Neuronal stem cell (in vitro differentiated cells): Measurements from ENCODE around the gene VPS4B.

ENCODE experiments used
- DNase-seq: peaks from one replicate; pipeline ENCODE4 v3.0.0-alpha.2; 2013; ENCODE audit warnings: low spot score
- H2AFZ ChIP-seq: one replicate; pipeline ENCODE4 v1.6.1; 2013; ENCODE audit warnings: mild to moderate bottlenecking, low read length, inconsistent platforms
- H2AK5ac ChIP-seq: 2 replicates; pipeline ENCODE4 v1.6.1; 2013; ENCODE audit warnings: low read depth, mild to moderate bottlenecking, inconsistent platforms, low read length, moderate library complexity, mixed read lengths
- H2BK120ac ChIP-seq: 2 replicates; pipeline ENCODE4 v1.6.1; 2013; ENCODE audit warnings: low read depth, mild to moderate bottlenecking, inconsistent platforms, low read length, moderate library complexity, mixed read lengths
- H2BK12ac ChIP-seq: one replicate; pipeline ENCODE4 v1.6.1; 2013; ENCODE audit warnings: low read length, inconsistent platforms
- H2BK15ac ChIP-seq: 2 replicates; pipeline ENCODE4 v1.6.1; 2013; ENCODE audit warnings: mild to moderate bottlenecking, low read length, inconsistent platforms, mixed read lengths
- H2BK5ac ChIP-seq: one replicate; pipeline ENCODE4 v1.6.1; 2013; ENCODE audit warnings: inconsistent platforms, mild to moderate bottlenecking, low read length, moderate library complexity
- H3K14ac ChIP-seq: one replicate; pipeline ENCODE4 v1.6.1; 2013; ENCODE audit warnings: low read length, inconsistent platforms
- H3K18ac ChIP-seq: 2 replicates; pipeline ENCODE4 v1.6.1; 2013; ENCODE audit warnings: low read length, inconsistent platforms
- H3K23ac ChIP-seq: 2 replicates; pipeline ENCODE4 v1.6.1; 2013; ENCODE audit warnings: low read depth, mild to moderate bottlenecking, mixed read lengths, low read length, inconsistent platforms; ENCODE audit not compliant: poor library complexity
- H3K27ac ChIP-seq: replicated peaks from 3 replicates; pipeline ENCODE4 v1.5.1; 2013; ENCODE audit warnings: low read length, inconsistent platforms
- H3K27me3 ChIP-seq, 3 experiments: 2 replicates each; pipeline ENCODE4 v1.6.1; 2013; ENCODE audit warnings: low read length in 3 of 3, mild to moderate bottlenecking in 2 of 3, inconsistent platforms in 1 of 3, low read depth in 1 of 3, mixed read lengths in 1 of 3, moderate library complexity in 1 of 3; ENCODE audit not compliant: control insufficient read depth in 3 of 3, insufficient read depth in 3 of 3
- H3K36me3 ChIP-seq, 2 donors: replicated peaks in 1 of 2; 2 replicates each; pipeline ENCODE4 v1.6.1; 2013; ENCODE audit warnings: low read length in 2 of 2; ENCODE audit not compliant: control insufficient read depth in 2 of 2, insufficient read depth in 2 of 2
- H3K4ac ChIP-seq: 2 replicates; pipeline ENCODE4 v1.6.1; 2013; ENCODE audit warnings: inconsistent platforms, mild to moderate bottlenecking, low read length, moderate library complexity
- H3K4me1 ChIP-seq, 2 donors: 1 replicate in 1 of 2; 2 replicates in 1 of 2; pipeline ENCODE4 v1.6.1; 2013; ENCODE audit warnings: low read length in 2 of 2, low read depth in 1 of 2; ENCODE audit not compliant: control insufficient read depth in 2 of 2, insufficient read depth in 1 of 2
- H3K4me2 ChIP-seq: one replicate; pipeline ENCODE4 v1.6.1; 2013; ENCODE audit warnings: mild to moderate bottlenecking, low read length, inconsistent platforms; ENCODE audit not compliant: insufficient read depth, poor library complexity, severe bottlenecking
- H3K4me3 ChIP-seq, 2 donors: 2 replicates each; pipeline ENCODE4 v1.5.1; 2013; ENCODE audit warnings: low read length in 2 of 2, mild to moderate bottlenecking in 2 of 2, inconsistent platforms in 1 of 2, moderate library complexity in 1 of 2
- H3K79me1 ChIP-seq: one replicate; pipeline ENCODE4 v1.6.1; 2013; ENCODE audit warnings: low read depth, mild to moderate bottlenecking, inconsistent platforms, low read length, moderate library complexity
- H3K9ac ChIP-seq: one replicate; pipeline ENCODE4 v1.6.1; 2013; ENCODE audit warnings: mild to moderate bottlenecking, low read depth, low read length, inconsistent platforms; ENCODE audit not compliant: poor library complexity
- H3K9me3 ChIP-seq, 2 donors: replicated peaks in 1 of 2; 2 replicates each; pipeline versions ENCODE3 to v1.6.1; 2013; ENCODE audit warnings: low read length in 2 of 2, mild to moderate bottlenecking in 2 of 2, inconsistent platforms in 1 of 2, low read depth in 1 of 2, mixed read lengths in 1 of 2, moderate library complexity in 1 of 2; ENCODE audit not compliant: control insufficient read depth in 2 of 2, insufficient read depth in 1 of 2
- H4K8ac ChIP-seq: one replicate; pipeline ENCODE4 v1.6.1; 2013; ENCODE audit warnings: low read depth, mild to moderate bottlenecking, inconsistent platforms, low read length, moderate library complexity
- H4K91ac ChIP-seq: one replicate; pipeline ENCODE4 v1.6.1; 2013; ENCODE audit warnings: low read length, low read depth, mild to moderate bottlenecking, inconsistent platforms; ENCODE audit not compliant: poor library complexity
- WGBS, 2 donors: extraction: QIAGEN DNeasy Blood & Tissue Kit; methylation state at CpG; one replicate each; pipeline ENCODE4 v1.1.7; 2013; ENCODE audit warnings: missing lambda C conversion rate in 2 of 2, mixed read lengths in 1 of 2; ENCODE audit not compliant: insufficient read length in 2 of 2, insufficient replicate concordance in 1 of 2; ENCODE audit errors: extremely low coverage in 2 of 2; 5-methylcytosine and 5-hydroxymethylcytosine counted together

VPS4B gene

DNA sequence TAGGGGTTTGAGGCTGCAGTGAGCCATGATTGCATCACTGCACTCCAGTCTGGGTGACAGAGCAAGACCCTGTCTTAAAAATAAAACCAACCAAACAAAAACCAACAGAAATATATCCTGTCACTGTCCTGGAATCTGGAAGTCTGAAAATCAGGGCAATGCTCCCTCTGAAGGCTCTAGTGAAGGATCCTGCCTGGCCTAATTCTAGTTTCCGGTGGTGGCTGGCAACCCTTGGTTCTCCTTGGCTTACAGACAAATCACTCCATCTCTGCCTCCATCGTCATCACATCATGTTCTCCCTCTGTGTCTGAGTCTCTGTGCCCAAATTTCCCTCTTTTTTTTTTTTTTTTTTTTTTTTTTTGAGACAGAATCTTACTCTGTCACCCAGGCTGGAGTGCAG is 15.9 kb upstream of the VPS4B start:
- Histone ChIP-seq H3K23ac (no peak overlapping the region), H3K9ac (no peak overlapping the region), H2AK5ac (no peak overlapping the region), H4K91ac (no peak overlapping the region), H3K27ac (no peak overlapping the region), H3K9me3 (no peaks in the 10 kb centered on the region), H3K4ac (no peak overlapping the region), H2BK5ac (no peak overlapping the region), H3K27me3 (peaks cover 0 to 33% (median 0%) of the 10 kb centered on the region in 3 experiments), H3K79me1 (no peaks in the 10 kb centered on the region), H3K36me3 (no peaks in the 10 kb centered on the region), H2BK120ac (no peak overlapping the region), H2BK15ac (no peak overlapping the region), H3K14ac (no peak overlapping the region), H4K8ac (no peak overlapping the region), H3K4me3 (no peak overlapping the region), H2AFZ (no peak overlapping the region), H3K18ac (no peak overlapping the region), H2BK12ac (no peak overlapping the region), H3K4me2 (no peak overlapping the region), H3K4me1 (no peaks in the 10 kb centered on the region)
- no peak for DNase-seq
- WGBS, 2 donors, result no CpG with 5 or more reads among the region's 2 CpGs

DNA sequence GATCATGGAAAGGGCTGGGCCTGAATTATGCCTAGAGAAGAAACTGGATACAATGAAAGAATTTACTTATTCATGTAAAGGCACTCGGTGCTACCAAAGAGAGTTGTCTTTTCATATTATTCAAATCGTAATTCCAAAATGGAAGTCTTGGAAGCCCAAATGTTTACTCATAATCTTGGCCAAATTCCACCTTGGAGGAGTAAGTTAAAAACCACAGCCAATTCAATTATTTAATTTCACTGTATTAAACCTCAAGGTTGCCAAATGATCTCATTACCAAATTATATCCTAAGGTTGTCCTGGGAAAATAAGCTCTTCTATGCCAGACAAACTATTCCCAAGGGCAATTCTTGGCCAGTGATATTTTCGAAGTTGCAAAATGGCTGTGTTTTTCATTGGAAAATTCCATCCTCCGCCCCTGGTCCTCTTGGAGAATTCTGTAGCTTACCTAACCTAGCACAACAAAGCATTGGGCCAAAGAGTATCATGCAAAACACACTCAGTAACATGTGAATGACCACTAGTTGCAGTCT is 11.1 kb upstream of the VPS4B start:
- H2AK5ac ChIP-seq, result no peak overlapping the region
- no peak overlapping the region for H3K23ac ChIP-seq
- no peaks in the 10 kb centered on the region for H3K36me3 ChIP-seq
- no CpG with 5 or more reads among the region's 4 CpGs for WGBS, 2 donors
- H2BK15ac ChIP-seq, result no peak overlapping the region
- peaks cover 0 to 30% (median 0%) of the 10 kb centered on the region in 3 experiments for H3K27me3 ChIP-seq
- no peak overlapping the region for H2BK12ac ChIP-seq
- no peak overlapping the region for H4K8ac ChIP-seq
- peaks cover 0 to 2% of the 10 kb centered on the region in 2 donors for H3K9me3 ChIP-seq
- no peak overlapping the region for H3K9ac ChIP-seq
- H3K79me1 ChIP-seq, result no peaks in the 10 kb centered on the region
- H3K18ac ChIP-seq, result no peak overlapping the region
- H2BK5ac ChIP-seq, result no peak overlapping the region
- no peak overlapping the region for H3K4ac ChIP-seq
- no peak overlapping the region for H3K27ac ChIP-seq
- H3K14ac ChIP-seq, result no peak overlapping the region
- no peak overlapping the region for H4K91ac ChIP-seq
- H3K4me2 ChIP-seq, result no peak overlapping the region
- H3K4me3 ChIP-seq, result no peak overlapping the region
- H3K4me1 ChIP-seq, result no peaks in the 10 kb centered on the region
- no peak overlapping the region for H2AFZ ChIP-seq
- H2BK120ac ChIP-seq, result no peak overlapping the region
- no peak for DNase-seq

DNA sequence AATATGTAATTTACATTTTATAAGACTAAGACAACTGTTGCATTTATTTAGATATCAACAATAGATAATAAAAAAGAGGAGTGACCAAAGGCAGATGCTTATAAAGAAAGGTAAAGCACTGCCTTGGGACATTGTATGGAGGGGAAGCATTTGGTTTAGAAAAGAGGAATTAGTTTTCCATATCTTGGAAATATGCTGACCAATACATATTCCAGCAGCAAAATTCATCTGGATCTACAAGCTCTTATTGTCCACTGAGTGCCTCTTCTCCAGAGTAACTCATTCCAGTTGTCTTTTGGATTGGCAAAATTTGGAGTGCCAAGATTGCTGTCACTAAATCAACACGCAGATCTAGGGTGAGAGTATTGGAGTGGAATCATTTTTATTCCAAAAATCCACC is 8.9 kb upstream of the VPS4B start:
- Histone ChIP-seq H2BK120ac (no peak overlapping the region), H2AK5ac (no peak overlapping the region), H3K4ac (no peak overlapping the region), H3K79me1 (no peaks in the 10 kb centered on the region), H2BK12ac (no peak overlapping the region), H3K4me3 (no peak overlapping the region), H4K91ac (no peak overlapping the region), H3K4me2 (no peak overlapping the region), H2BK15ac (no peak overlapping the region), H2AFZ (no peak overlapping the region), H3K14ac (no peak overlapping the region), H2BK5ac (no peak overlapping the region), H4K8ac (no peak overlapping the region), H3K9me3 (peaks cover 0 to 2% of the 10 kb centered on the region in 2 donors), H3K27me3 (peaks cover 0 to 30% (median 0%) of the 10 kb centered on the region in 3 experiments), H3K23ac (no peak overlapping the region), H3K4me1 (no peaks in the 10 kb centered on the region), H3K36me3 (no peaks in the 10 kb centered on the region), H3K18ac (no peak overlapping the region), H3K27ac (no peak overlapping the region), H3K9ac (no peak overlapping the region)
- WGBS, 2 donors, result no CpG with 5 or more reads among the region's 1 CpG
- no peak for DNase-seq

DNA sequence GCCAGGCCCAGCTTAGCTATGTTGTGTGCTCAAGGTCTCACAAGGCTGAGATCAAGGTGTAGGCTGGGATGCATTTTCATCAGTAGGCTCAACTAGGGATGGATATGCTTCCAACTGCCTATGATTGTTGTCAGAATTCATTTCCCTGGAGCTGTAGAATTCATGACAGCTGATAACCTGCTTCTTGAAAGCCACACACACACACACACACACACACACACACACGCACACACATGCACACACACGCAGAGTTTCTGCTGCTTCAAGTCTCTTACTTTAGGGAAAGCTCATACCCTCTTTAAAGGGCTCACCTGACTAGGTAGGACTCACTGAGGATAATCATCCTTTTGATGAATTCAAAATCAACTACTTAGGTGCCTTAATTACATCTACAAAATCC is 8.2 kb upstream of the VPS4B start:
- Histone ChIP-seq H3K18ac (no peak overlapping the region), H3K27ac (no peak overlapping the region), H4K91ac (no peak overlapping the region), H3K36me3 (no peaks in the 10 kb centered on the region), H3K23ac (no peak overlapping the region), H2BK120ac (no peak overlapping the region), H3K14ac (no peak overlapping the region), H3K9me3 (peaks cover 0 to 2% of the 10 kb centered on the region in 2 donors), H3K27me3 (peaks cover 0 to 30% (median 0%) of the 10 kb centered on the region in 3 experiments), H3K79me1 (no peaks in the 10 kb centered on the region), H2BK15ac (no peak overlapping the region), H3K4me2 (no peak overlapping the region), H4K8ac (no peak overlapping the region), H2AFZ (no peak overlapping the region), H2BK12ac (no peak overlapping the region), H2AK5ac (no peak overlapping the region), H3K4me1 (no peaks in the 10 kb centered on the region), H3K9ac (no peak overlapping the region), H3K4me3 (no peak overlapping the region), H2BK5ac (no peak overlapping the region), H3K4ac (no peak overlapping the region)
- WGBS, 2 donors, result no CpG with 5 or more reads among the region's 2 CpGs
- DNase-seq, result no peak
